Stimulated activated CD8-positive, alpha-beta memory T cell treated with anti-CD3 and anti-CD28 coated beads, Interleukin-7, amount 100 ng/mL, for 24 hours (primary cell): ENCODE data around the gene MRPL47.

ENCODE experiments used
- DNase-seq: peaks from one replicate; pipeline ENCODE4 v3.0.0-alpha.2; 2020; ENCODE audit warnings: low read depth

Gene MRPL47

GRCh38 chr3:179590669-179591068 lies 13.8 kb downstream of the MRPL47 start:
- no peak for DNase-seq

- DNase-seq = no peak
Measured at GRCh38 chr3:179589143-179589542, 15.3 kb downstream of the MRPL47 start.

- DNase-seq = no peak
Measured at GRCh38 chr3:179580992-179581391, 23.4 kb downstream of the MRPL47 start.

GRCh38 chr3:179565496-179565895 lies 38.9 kb downstream of the MRPL47 start:
- DNase-seq = no peak

- peak; percentile 27 for DNase-seq
Measured at GRCh38 chr3:179563271-179563783, 41.1 kb downstream of the MRPL47 start.

- DNase-seq = peak; percentile 99
Measured at GRCh38 chr3:179562591-179563270, 41.7 kb downstream of the MRPL47 start, which contains the start of gene ACTL6A. ACTL6A (plus strand) TSS chr3:179562926; CDS start chr3:179563093, 167 bp downstream.

GRCh38 chr3:179560791-179561190 lies 43.6 kb downstream of the MRPL47 start:
- DNase-seq = no peak

GRCh38 chr3:179558742-179559364 lies 45.6 kb downstream of the MRPL47 start:
- DNase-seq = peak; percentile 5

- DNase-seq = no peak
Measured at GRCh38 chr3:179551349-179552105, 52.9 kb downstream of the MRPL47 start.

GRCh38 chr3:179546814-179547241 lies 57.6 kb downstream of the MRPL47 start:
- DNase-seq = no peak

- DNase-seq = no peak
Measured at GRCh38 chr3:179544981-179545645, 59.3 kb downstream of the MRPL47 start.

GRCh38 chr3:179542375-179542774 lies 62.1 kb downstream of the MRPL47 start:
- DNase-seq = no peak

- DNase-seq = no peak
Measured at GRCh38 chr3:179541596-179541995, 62.8 kb downstream of the MRPL47 start.

- no peak for DNase-seq
Measured at GRCh38 chr3:179541094-179541493, 63.3 kb downstream of the MRPL47 start.
